GM19452 (cell line): ENCODE measurements around the gene UCHL5.
"Not testable (repeated sequence)": the region's sequence is repeated elsewhere in the genome, so short reads cannot be mapped to it uniquely, and the experiment has no call there.

Experiments used
- ATAC-seq: cut with Tn5 transposase; IDR thresholded peaks from one replicate; pipeline ENCODE4 v1.9.1; 2021; ENCODE audit not compliant: unreplicated experiment

The UCHL5 gene

GRCh38 chr1:193013707-193014106 lies 45.5 kb downstream of the UCHL5 start:
- no peak for ATAC-seq

- ATAC-seq: no peak
Measured at GRCh38 chr1:193013005-193013404, 46.2 kb downstream of the UCHL5 start.

- ATAC-seq: no peak
Measured at GRCh38 chr1:193011406-193011805, 47.8 kb downstream of the UCHL5 start.

- ATAC-seq: no peak
Measured at GRCh38 chr1:193009501-193009900, 49.7 kb downstream of the UCHL5 start.

GRCh38 chr1:193005785-193006184 lies 53.4 kb downstream of the UCHL5 start:
- ATAC-seq: no peak

- no peak for ATAC-seq
Measured at GRCh38 chr1:192998536-192998935, 60.6 kb downstream of the UCHL5 start.

- no peak for ATAC-seq
Measured at GRCh38 chr1:192994141-192994540, 65.0 kb downstream of the UCHL5 start.

GRCh38 chr1:192993426-192994085 lies 65.6 kb downstream of the UCHL5 start:
- no peak for ATAC-seq

GRCh38 chr1:192986748-192987334 lies 72.3 kb downstream of the UCHL5 start:
- ATAC-seq: not testable (repeated sequence)

GRCh38 chr1:192986110-192986747 lies 72.9 kb downstream of the UCHL5 start:
- no peak for ATAC-seq

- ATAC-seq: peak; percentile 16
Measured at GRCh38 chr1:192984080-192984479, 75.1 kb downstream of the UCHL5 start.

GRCh38 chr1:192983349-192983980 lies 75.7 kb downstream of the UCHL5 start:
- peak; percentile 94 for ATAC-seq

GRCh38 chr1:192980856-192981255 lies 78.3 kb downstream of the UCHL5 start:
- ATAC-seq: no peak

- ATAC-seq: not testable (repeated sequence)
Measured at GRCh38 chr1:192980334-192980733, 78.8 kb downstream of the UCHL5 start.

GRCh38 chr1:192979542-192979941 lies 79.6 kb downstream of the UCHL5 start:
- no peak for ATAC-seq

- no peak for ATAC-seq
Measured at GRCh38 chr1:192978195-192978710, 80.9 kb downstream of the UCHL5 start.

GRCh38 chr1:192977089-192977706 lies 82.0 kb downstream of the UCHL5 start:
- no peak for ATAC-seq

GRCh38 chr1:192976576-192976975 lies 82.6 kb downstream of the UCHL5 start:
- no peak for ATAC-seq

GRCh38 chr1:192974701-192975100 lies 84.5 kb downstream of the UCHL5 start:
- ATAC-seq: no peak

- ATAC-seq: no peak
Measured at GRCh38 chr1:192973988-192974387, 85.2 kb downstream of the UCHL5 start.

GRCh38 chr1:192973202-192973601 lies 86.0 kb downstream of the UCHL5 start:
- no peak for ATAC-seq
